RWPE2 (cell line): Measurements from ENCODE around the gene IBA57.
A peak's percentile ranks its signal among the peaks of the same experiment; 100 is the strongest.

ENCODE experiments used
- ATAC-seq: fragments of 200-7000 bp; cut with Tn5 transposase; 3 replicates; pipeline ENCODE4 v1.9.1; 2021; ENCODE audit warnings: low read depth
- DNase-seq: peaks from one replicate; pipeline ENCODE4 v3.0.0-alpha.2; 2020; ENCODE audit warnings: low spot score
- H3K27ac ChIP-seq: fragments of 450-650 bp; 2 replicates; pipeline ENCODE4 v1.5.1; 2017; ENCODE audit warnings: mild to moderate bottlenecking; ENCODE audit not compliant: poor library complexity, severe bottlenecking
- H3K27me3 ChIP-seq: fragments of 250-450 bp; sonication (Bioruptor Pico); 2 replicates; pipeline ENCODE4 v1.5.1; 2021; ENCODE audit warnings: mild to moderate bottlenecking, moderate library complexity; ENCODE audit not compliant: insufficient read depth, poor library complexity, severe bottlenecking
- H3K36me3 ChIP-seq: fragments of 250-450 bp; sonication (Bioruptor Pico); 2 replicates; pipeline ENCODE4 v1.5.1; 2020; ENCODE audit warnings: low read depth, mild to moderate bottlenecking, moderate library complexity
- H3K4me1 ChIP-seq: fragments of 250-450 bp; sonication (Bioruptor Pico); 2 replicates; pipeline ENCODE4 v1.5.1; 2021; ENCODE audit warnings: mild to moderate bottlenecking, moderate library complexity; ENCODE audit not compliant: insufficient read depth, poor library complexity, severe bottlenecking
- H3K4me3 ChIP-seq: fragments of 250-450 bp; sonication (Bioruptor Pico); 2 replicates; pipeline ENCODE4 v1.5.1; 2021; ENCODE audit warnings: mild to moderate bottlenecking, moderate library complexity; ENCODE audit not compliant: severe bottlenecking
- H3K9me3 ChIP-seq: fragments of 250-450 bp; sonication (Bioruptor Pico); 2 replicates; pipeline ENCODE4 v1.5.1; 2021; ENCODE audit warnings: mild to moderate bottlenecking, moderate library complexity; ENCODE audit not compliant: severe bottlenecking
- TF ChIP-seq, protein P1 (sequence below): fragments of 450-650 bp; IDR thresholded peaks from one replicate; pipeline ENCODE4 v1.5.1; 2017; ENCODE audit warnings: mild to moderate bottlenecking, moderate library complexity; ENCODE audit not compliant: poor library complexity, severe bottlenecking

Gene IBA57

GRCh38 chr1:228141226-228142044 lies 24.2 kb upstream of the IBA57 start:
- H3K4me3 ChIP-seq, result peak overlapping the region; percentile 92
- H3K27ac ChIP-seq, result peak overlapping the region; percentile 69
- H3K36me3 ChIP-seq, result peaks cover 8% of the 10 kb centered on the region
- ATAC-seq, result no peak
- peak; percentile 54 for DNase-seq
- TF ChIP-seq, protein P1, sequence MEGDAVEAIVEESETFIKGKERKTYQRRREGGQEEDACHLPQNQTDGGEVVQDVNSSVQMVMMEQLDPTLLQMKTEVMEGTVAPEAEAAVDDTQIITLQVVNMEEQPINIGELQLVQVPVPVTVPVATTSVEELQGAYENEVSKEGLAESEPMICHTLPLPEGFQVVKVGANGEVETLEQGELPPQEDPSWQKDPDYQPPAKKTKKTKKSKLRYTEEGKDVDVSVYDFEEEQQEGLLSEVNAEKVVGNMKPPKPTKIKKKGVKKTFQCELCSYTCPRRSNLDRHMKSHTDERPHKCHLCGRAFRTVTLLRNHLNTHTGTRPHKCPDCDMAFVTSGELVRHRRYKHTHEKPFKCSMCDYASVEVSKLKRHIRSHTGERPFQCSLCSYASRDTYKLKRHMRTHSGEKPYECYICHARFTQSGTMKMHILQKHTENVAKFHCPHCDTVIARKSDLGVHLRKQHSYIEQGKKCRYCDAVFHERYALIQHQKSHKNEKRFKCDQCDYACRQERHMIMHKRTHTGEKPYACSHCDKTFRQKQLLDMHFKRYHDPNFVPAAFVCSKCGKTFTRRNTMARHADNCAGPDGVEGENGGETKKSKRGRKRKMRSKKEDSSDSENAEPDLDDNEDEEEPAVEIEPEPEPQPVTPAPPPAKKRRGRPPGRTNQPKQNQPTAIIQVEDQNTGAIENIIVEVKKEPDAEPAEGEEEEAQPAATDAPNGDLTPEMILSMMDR, result no peak
- no peaks in the 10 kb centered on the region for H3K4me1 ChIP-seq
- no peaks in the 10 kb centered on the region for H3K27me3 ChIP-seq
- no peaks in the 10 kb centered on the region for H3K9me3 ChIP-seq

GRCh38 chr1:228142155-228142691 lies 23.4 kb upstream of the IBA57 start:
- H3K4me3 ChIP-seq, result peak overlapping the region; percentile 92
- H3K9me3 ChIP-seq, result no peaks in the 10 kb centered on the region

DNA sequence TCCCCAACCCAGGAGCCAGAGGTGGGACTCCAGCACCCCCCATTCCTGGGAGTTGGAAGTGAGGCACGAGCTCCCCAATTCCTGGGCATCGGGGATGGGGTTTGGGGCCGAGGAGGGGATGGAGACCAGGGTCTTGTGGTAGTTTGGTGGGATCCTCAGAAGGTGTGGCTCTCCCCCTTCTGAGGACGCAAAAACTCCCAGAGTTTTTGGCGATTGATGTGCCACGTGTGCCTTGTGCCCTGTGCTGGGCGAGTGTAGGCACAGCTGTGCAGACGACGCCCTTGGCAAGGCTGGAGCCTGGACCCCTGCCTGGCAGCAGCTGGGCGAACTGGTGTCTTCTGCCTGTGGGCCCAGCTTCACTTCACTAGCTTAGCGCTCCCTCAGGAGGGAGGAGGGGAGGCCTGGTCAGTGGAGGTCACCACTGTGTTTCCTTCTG lies 22.9 kb upstream of the IBA57 start:
- H3K4me1 ChIP-seq, result no peaks in the 10 kb centered on the region

More at GRCh38 chr1:228142155-228142691, 23.4 kb upstream of the IBA57 start:
- Histone ChIP-seq H3K36me3 (peaks cover 8% of the 10 kb centered on the region), H3K27ac (peak overlapping the region; percentile 69), H3K4me1 (no peaks in the 10 kb centered on the region), H3K27me3 (no peaks in the 10 kb centered on the region)
- ATAC-seq (no peak), DNase-seq (no peak)
- TF ChIP-seq, protein P1, result no peak

GRCh38 chr1:228143480-228144192 lies 22.0 kb upstream of the IBA57 start:
- TF ChIP-seq, protein P1, result no peak
- H3K27me3 ChIP-seq, result no peaks in the 10 kb centered on the region
- H3K4me1 ChIP-seq, result peaks cover 5% of the 10 kb centered on the region
- ATAC-seq, result no peak
- no peaks in the 10 kb centered on the region for H3K9me3 ChIP-seq
- H3K4me3 ChIP-seq, result no peak overlapping the region
- no peak overlapping the region for H3K27ac ChIP-seq
- H3K36me3 ChIP-seq, result peaks cover 13% of the 10 kb centered on the region
- DNase-seq, result no peak

More for the DNA sequence above, 22.9 kb upstream of the IBA57 start:
- H3K27me3 ChIP-seq, result no peaks in the 10 kb centered on the region
- H3K4me3 ChIP-seq, result no peak overlapping the region
- TF ChIP-seq, protein P1, result no peak
- no peaks in the 10 kb centered on the region for H3K9me3 ChIP-seq
- ATAC-seq (no peak), DNase-seq (no peak)
- peaks cover 8% of the 10 kb centered on the region for H3K36me3 ChIP-seq
- peak overlapping the region; percentile 69 for H3K27ac ChIP-seq
